ENCODE data around the gene ERC2.

The ERC2 gene

DNA sequence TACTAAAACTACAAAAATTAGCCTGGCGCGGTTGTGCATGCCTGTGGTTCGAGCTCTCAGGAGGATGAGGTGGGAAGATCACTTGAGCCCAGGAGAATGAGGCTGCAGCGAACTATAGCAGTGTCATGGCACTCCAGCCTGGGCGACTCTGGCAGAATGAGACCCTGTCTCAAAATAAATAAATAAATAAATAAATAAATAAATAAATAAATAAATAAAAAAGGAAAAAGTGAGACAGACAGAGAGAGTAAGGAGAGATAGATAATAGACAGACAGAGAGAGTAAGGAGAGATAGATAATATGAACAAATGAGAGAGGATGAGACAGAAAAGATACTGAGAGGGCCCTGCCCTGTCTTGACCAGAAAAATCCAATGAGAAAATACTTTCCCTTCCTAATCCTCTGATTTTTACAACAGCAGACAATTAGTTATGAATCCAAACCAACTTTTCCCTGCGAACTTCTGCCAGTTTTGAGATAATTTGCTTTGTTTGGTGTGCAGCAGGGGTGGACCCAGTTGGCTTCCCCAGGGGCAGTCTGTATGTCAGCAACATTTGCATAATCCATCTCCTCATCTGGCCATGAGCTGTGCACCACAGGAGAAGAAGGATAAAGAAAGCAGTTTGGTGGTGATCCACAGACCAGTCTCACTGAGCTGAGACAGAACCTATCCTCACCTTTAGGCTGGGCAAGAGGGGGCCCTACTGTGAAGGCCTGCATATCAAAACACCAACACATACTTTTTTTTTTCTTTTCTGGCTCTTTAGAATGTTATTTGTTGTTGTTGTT is 692.7 kb downstream of the ERC2 start:
- no peak for DNase-seq (ENCODE audit: extremely low read depth in 1 of 2, low read depth in 1 of 2)

DNA sequence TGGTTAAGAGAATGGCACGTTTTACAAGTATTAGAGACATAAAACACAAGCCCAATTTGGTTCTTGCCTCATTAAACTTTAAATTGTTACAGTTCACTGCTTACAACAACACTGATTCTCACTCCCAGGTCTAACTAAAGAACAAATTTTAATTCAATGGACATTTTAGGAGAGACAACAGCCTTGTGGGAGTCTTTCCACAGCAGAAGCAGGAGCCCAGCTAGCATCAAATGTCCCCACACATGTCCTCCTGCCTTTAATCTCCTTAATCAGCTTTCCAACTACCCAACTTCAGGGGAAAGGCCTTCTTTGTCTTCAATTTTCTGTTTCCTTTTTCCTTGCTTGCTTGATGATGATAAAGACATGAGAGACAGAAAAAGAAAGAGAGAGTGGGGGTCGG is 693.4 kb downstream of the ERC2 start:
- DNase-seq (ENCODE audit: extremely low read depth in 1 of 2, low read depth in 1 of 2) = no peak

DNA sequence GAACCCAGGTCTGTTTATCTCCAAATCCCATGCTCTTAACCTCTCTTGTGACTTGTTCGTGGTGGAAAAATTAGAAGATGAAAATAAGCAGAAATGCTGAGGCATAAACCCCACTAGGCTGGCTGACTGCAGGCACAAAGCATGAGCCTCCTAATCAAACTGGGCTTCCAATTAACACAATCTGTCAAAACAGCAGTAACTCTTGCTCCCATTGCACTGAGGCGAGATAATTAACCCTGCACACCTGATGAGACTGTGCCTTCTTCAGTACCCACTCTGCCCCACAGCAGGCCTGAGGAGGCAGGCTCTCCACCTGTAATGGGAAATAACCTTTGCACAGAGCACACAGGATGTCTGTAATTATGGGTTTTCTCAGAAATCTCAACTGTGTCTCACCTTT is 696.8 kb downstream of the ERC2 start:
- no peak for DNase-seq (ENCODE audit: extremely low read depth in 1 of 2, low read depth in 1 of 2)

GRCh38 chr3:55770077-55770476 is 698.2 kb downstream of the ERC2 start:
- DNase-seq (ENCODE audit: extremely low read depth in 1 of 2, low read depth in 1 of 2) = no peak

DNA sequence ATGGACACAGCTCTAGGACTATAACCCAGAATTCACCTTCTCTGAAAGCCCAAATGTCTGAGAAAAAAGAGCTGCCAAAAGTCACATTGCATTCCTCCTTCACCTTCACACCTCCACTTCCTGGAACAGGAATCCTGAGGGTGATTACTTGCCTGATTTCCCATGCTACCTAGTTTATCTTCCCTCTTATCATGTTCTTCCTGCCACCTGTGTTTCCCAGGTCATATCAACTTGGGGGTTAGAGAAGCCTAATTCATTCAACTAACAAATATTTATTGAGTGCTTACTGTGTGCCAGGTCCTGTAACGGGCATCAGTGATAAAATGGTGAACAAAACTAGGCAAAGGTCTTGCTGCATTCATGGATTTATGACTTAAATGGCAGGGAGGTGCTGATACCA is 701.5 kb downstream of the ERC2 start:
- no peak for DNase-seq (ENCODE audit: extremely low read depth in 1 of 2, low read depth in 1 of 2)

DNA sequence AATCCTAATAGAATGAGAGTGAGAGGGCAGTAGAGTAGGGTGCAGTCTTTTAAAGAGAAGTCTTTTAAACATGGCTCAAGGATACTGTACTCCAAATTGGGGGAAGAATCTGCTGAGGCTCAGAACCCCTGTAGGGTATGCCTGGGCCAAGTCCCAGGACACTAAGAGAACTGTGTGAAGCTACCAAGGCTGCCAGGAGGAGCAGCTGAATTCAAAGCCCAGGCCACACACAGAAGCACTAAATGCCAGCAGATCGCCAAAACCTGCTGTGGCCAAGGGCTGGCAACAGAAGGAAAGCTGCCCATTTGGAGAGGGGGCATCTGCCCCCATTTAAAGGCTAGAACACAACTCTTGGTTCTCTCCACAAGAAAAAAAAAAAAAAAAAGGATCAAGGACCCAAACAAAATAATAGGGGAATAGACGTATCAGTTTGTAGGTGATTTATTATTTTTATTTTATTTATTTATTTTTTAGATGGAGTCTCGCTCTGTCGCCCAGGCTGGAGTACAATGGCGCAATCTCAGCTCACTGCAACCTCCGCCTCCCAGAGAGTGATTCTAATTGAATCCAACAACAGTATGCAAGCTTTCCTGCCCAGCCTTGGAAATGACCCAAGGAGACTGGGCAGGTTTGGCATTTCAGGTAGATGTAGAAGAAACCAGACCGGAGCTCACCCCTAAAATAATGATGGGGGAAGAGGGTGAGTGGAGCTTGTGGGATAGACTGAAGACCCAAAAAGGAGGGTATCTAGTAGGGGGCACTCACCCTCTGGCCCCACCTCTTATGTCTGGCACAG is 702.2 kb downstream of the ERC2 start:
- no peak for DNase-seq (ENCODE audit: extremely low read depth in 1 of 2, low read depth in 1 of 2)

- DNase-seq (ENCODE audit: extremely low read depth in 1 of 2, low read depth in 1 of 2) = no peak
Measured at GRCh38 chr3:55765398-55765797, 702.9 kb downstream of the ERC2 start.

DNA sequence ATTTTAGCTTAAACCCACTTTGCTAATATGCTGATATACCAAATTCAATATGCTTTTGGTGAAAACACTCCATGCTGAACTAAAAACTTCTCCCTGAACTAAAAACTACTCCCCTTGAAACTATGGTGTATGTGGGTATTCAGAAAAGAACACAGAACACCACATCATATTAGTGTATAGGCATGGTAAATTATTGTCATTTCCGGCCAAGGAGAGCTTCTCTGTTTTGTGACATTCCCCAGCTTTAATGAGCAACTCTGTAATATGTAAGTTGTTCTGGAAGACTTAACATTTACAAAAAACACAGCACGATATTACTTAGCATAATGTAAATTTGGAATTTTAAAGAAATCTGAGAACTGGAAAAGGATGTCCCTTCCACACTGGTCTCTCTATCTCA is 711.3 kb downstream of the ERC2 start:
- no peak for DNase-seq (ENCODE audit: extremely low read depth in 1 of 2, low read depth in 1 of 2)

- no peak for DNase-seq (ENCODE audit: extremely low read depth in 1 of 2, low read depth in 1 of 2)
Measured at GRCh38 chr3:55755516-55756205, 712.6 kb downstream of the ERC2 start.

GRCh38 chr3:55752911-55753310 is 715.4 kb downstream of the ERC2 start:
- DNase-seq (ENCODE audit: extremely low read depth in 1 of 2, low read depth in 1 of 2) = no peak

DNA sequence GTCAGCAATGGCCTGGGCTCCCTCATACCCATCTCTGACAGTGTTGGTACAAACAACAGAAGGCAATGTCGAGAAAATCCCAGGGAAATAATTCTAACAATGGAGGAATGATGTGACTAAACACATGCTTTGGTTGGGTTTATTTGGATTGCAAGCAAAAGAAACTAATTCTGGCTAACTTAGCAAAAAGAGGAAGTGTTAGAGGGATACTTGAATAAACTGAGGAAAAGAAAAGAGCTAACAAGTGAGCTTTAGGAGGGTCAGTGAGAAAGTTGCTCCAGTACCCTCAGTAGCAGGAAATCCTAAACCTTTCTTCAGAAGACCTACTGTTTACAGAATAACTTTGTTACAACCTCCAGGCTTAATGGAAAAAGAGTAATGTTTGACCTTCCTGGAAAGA is 716.5 kb downstream of the ERC2 start:
- DNase-seq (ENCODE audit: extremely low read depth in 1 of 2, low read depth in 1 of 2) = no peak

GRCh38 chr3:55750525-55750924 is 717.7 kb downstream of the ERC2 start:
- no peak for DNase-seq (ENCODE audit: extremely low read depth in 1 of 2, low read depth in 1 of 2)

DNA sequence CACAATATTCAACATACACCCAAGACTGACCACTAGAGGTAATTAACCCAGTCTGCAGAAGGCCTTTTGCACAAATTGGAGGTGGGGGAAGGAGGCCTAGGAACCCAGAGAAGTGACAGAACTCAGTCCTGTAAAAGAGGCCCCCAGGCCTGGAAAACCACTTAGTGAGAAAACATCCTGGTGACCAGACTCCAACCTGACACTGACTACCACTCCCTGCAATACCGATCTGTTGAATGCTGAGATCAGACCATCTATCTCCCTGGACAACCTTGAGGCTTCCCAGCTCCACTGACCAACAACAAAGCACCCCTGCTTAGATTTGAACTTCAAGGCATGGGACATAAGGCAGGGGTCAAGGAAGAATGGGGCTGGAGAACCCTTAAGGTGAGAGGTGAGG is 719.2 kb downstream of the ERC2 start:
- DNase-seq (ENCODE audit: extremely low read depth in 1 of 2, low read depth in 1 of 2) = no peak

- no peak for DNase-seq (ENCODE audit: extremely low read depth in 1 of 2, low read depth in 1 of 2)
Measured at GRCh38 chr3:55746808-55747413, 721.4 kb downstream of the ERC2 start.

GRCh38 chr3:55742832-55743136 is 725.5 kb downstream of the ERC2 start:
- DNase-seq (ENCODE audit: extremely low read depth in 1 of 2, low read depth in 1 of 2) = no peak

DNA sequence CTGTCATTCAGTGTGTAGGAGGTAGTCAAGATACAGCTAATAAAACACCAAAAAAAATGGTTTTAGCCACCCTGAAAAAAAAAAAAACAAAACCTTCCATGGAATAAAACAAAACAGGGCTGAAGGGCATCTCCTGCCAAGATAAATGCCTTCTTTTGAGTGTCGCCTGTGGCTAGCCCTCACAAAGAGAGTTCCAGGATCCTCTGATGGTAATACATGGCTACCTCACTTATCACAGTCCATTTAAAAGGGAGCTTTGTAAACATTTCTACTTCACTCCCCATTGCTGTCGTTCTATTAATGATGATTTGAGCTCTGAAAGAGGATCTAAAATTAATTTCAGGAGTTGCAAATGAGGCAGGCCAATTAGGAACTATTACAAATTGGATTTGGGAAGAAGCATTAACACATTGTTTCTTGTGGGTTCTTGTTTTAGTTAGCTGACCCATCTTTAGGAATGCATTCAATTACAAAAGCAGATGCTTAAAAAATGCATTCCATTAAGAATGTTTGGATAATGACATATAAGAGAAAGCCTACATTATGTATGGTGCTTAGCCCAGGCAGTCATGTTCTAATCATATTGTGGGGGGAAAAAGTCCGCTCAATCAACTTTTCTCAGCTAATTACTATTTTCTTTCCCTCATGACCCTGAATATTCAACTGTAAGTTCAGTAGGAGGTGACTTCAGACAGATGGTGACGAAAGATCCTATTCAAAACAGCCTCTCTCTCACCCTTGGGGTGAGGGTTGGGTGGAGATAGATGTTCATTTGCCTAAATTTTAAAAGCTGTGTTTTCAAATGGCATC is 726.0 kb downstream of the ERC2 start:
- no peak for DNase-seq (ENCODE audit: extremely low read depth in 1 of 2, low read depth in 1 of 2)

GRCh38 chr3:55737186-55737585 is 731.1 kb downstream of the ERC2 start:
- DNase-seq (ENCODE audit: extremely low read depth in 1 of 2, low read depth in 1 of 2) = no peak

DNA sequence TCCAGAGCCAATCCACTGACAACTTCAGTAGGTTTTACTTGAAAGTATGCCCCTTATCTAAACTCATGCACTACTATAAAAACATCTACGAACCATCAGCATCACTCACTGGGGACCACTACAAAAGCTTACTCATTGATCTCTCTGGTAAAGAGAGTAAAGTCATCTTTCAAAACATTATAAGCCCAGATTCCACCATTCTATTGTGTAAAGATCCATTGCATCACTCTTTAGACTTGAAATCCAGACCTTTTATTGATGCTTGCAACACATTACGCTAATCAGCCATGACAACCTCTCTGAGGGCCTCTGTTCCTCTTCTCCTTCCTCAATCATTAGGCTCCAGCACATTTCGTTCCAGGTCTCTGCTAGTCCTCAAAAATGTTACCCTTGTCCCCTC is 732.3 kb downstream of the ERC2 start:
- no peak for DNase-seq (ENCODE audit: extremely low read depth in 1 of 2, low read depth in 1 of 2)

DNA sequence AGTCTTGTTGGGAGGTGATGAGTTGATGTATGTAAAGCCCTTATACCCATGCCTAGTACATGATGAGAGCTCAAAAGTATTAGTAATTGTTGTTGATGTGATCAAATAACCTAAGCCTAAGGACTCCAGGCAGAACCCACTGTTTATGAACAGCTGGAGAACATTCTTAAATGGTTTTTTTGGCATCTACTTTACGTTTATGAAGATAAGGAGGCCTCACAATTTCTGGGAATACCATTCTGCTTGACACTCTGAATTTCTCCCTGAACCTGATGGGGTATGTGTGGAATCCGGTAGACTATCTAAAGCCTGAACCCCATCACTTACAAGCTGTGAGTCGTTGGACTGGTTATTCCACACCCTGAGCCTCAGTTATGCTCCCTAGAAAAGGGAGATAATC is 736.5 kb downstream of the ERC2 start:
- DNase-seq (ENCODE audit: extremely low read depth in 1 of 2, low read depth in 1 of 2) = no peak

GRCh38 chr3:55729546-55729945 is 738.7 kb downstream of the ERC2 start:
- no peak for DNase-seq (ENCODE audit: extremely low read depth in 1 of 2, low read depth in 1 of 2)

All from activated CD8-positive, alpha-beta memory T cell treated with anti-CD3 and anti-CD28 coated beads for 1 hour (primary cell).